ENCODE results near the gene SCYGR7.
"Not testable (repeated sequence)": the region's sequence is repeated elsewhere in the genome, so short reads cannot be mapped to it uniquely, and the experiment has no call there.

DNA sequence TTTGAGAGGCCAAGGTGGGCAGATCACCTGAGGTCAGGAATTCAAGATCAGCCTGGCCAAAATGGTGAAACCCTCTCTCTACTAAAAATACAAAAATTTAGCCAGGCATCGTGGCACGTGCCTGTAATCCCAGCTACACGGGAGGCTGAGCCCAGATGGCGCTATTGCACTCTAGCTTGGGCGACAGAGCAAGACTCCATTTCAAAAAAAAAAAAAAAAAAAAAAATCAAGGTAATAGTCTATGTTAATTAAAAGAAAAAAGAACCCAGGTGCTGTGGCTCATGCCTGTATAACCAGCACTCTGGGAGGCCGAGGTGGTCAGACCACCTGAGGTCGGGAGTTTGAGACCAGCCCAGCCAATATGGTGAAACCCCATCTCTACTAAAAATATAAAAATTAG is 12.6 kb downstream of the SCYGR7 start:
- not testable (repeated sequence) for TF ChIP-seq JUN (CRISPR knock-in tag; IDR thresholded peaks at IDR 0.05); DNMT1 (CRISPR knock-in tag; IDR thresholded peaks at IDR 0.05); CEBPB (IDR thresholded peaks at IDR 0.05; ENCODE audit: borderline replicate concordance, low read depth, low read length); NR2C2 (CRISPR knock-in tag; IDR thresholded peaks at IDR 0.05; ENCODE audit: borderline replicate concordance); ZNF660 (CRISPR knock-in tag; IDR thresholded peaks at IDR 0.05; ENCODE audit: borderline replicate concordance, low read depth); HDAC1 (CRISPR knock-in tag; IDR thresholded peaks at IDR 0.05); BRCA1 (CRISPR knock-in tag; IDR thresholded peaks at IDR 0.05)
- TF ChIP-seq, protein P1, sequence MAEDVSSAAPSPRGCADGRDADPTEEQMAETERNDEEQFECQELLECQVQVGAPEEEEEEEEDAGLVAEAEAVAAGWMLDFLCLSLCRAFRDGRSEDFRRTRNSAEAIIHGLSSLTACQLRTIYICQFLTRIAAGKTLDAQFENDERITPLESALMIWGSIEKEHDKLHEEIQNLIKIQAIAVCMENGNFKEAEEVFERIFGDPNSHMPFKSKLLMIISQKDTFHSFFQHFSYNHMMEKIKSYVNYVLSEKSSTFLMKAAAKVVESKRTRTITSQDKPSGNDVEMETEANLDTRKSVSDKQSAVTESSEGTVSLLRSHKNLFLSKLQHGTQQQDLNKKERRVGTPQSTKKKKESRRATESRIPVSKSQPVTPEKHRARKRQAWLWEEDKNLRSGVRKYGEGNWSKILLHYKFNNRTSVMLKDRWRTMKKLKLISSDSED (CRISPR knock-in tag; IDR thresholded peaks at IDR 0.05) = not testable (repeated sequence)
